ENCODE results near the gene RALGAPA2. TPM values are rescaled to one million over a fixed set of nuclear protein-coding genes. Genes with fewer than 3 reads are reported as not detected.

Gene RALGAPA2
- total RNA-seq, 1 donor: 5.6 TPM

- no peak for TF ChIP-seq CTCF (IDR thresholded peaks at IDR 0.05; ENCODE audit: insufficient read depth, low read depth, low read length)
- no peak overlapping the region for H3K4me3 ChIP-seq (ENCODE audit: low read depth, low read length)
- DNase-seq (ENCODE audit: low read depth): no peak
These were observed 127.3 kb downstream of the RALGAPA2 start for GRCh38 chr20:20585146-20585545.

- DNase-seq (ENCODE audit: low read depth): no peak
- H3K4me3 ChIP-seq (ENCODE audit: low read depth, low read length): no peak overlapping the region
- TF ChIP-seq CTCF (IDR thresholded peaks at IDR 0.05; ENCODE audit: insufficient read depth, low read depth, low read length): no peak
These were observed 129.7 kb downstream of the RALGAPA2 start for GRCh38 chr20:20582734-20583133.

- no peak overlapping the region for H3K4me3 ChIP-seq (ENCODE audit: low read depth, low read length)
- no peak for TF ChIP-seq CTCF (IDR thresholded peaks at IDR 0.05; ENCODE audit: insufficient read depth, low read depth, low read length)
These were observed 132.3 kb downstream of the RALGAPA2 start for GRCh38 chr20:20580139-20580538.

GRCh38 chr20:20578838-20579237, 133.6 kb downstream of the RALGAPA2 start:
- DNase-seq (ENCODE audit: low read depth): no peak
- TF ChIP-seq CTCF (IDR thresholded peaks at IDR 0.05; ENCODE audit: insufficient read depth, low read depth, low read length): no peak
- no peak overlapping the region for H3K4me3 ChIP-seq (ENCODE audit: low read depth, low read length)

More at GRCh38 chr20:20580139-20580538, 132.3 kb downstream of the RALGAPA2 start:
- DNase-seq (ENCODE audit: low read depth): no peak

GRCh38 chr20:20573797-20574196, 138.6 kb downstream of the RALGAPA2 start:
- no peak overlapping the region for H3K4me3 ChIP-seq (ENCODE audit: low read depth, low read length)
- no peak for TF ChIP-seq CTCF (IDR thresholded peaks at IDR 0.05; ENCODE audit: insufficient read depth, low read depth, low read length)
- no peak for DNase-seq (ENCODE audit: low read depth)

GRCh38 chr20:20571068-20571780, 141.2 kb downstream of the RALGAPA2 start:
- TF ChIP-seq CTCF (IDR thresholded peaks at IDR 0.05; ENCODE audit: insufficient read depth, low read depth, low read length): no peak
- no peak overlapping the region for H3K4me3 ChIP-seq (ENCODE audit: low read depth, low read length)
- DNase-seq (ENCODE audit: low read depth): no peak
